ENCODE results near the gene CDRT15L2.
"Not testable (repeated sequence)": the region's sequence is repeated elsewhere in the genome, so short reads cannot be mapped to it uniquely, and the experiment has no call there.

CDRT15L2 gene

GRCh38 chr17:20575071-20575470 lies 4.5 kb upstream of the CDRT15L2 start:
- not testable (repeated sequence) for H2AFZ ChIP-seq (ENCODE audit: low read length, unreplicated experiment); H3K79me2 ChIP-seq (ENCODE audit: control insufficient read depth, insufficient read depth, low read length, unreplicated experiment); H3K27me3 ChIP-seq (ENCODE audit: insufficient read depth, low read length); H3K4me1 ChIP-seq (ENCODE audit: control insufficient read depth, insufficient read depth, low read length, unreplicated experiment); H3K36me3 ChIP-seq (ENCODE audit: insufficient read depth, low read length); H3K4me3 ChIP-seq (ENCODE audit: low read depth, low read length); H3K27ac ChIP-seq (ENCODE audit: low read depth, low read length)

GRCh38 chr17:20583891-20584577 lies 4.5 kb downstream of the CDRT15L2 start:
- not testable (repeated sequence) for H3K4me3 ChIP-seq (ENCODE audit: low read depth, low read length); H2AFZ ChIP-seq (ENCODE audit: low read length, unreplicated experiment); H3K79me2 ChIP-seq (ENCODE audit: control insufficient read depth, insufficient read depth, low read length, unreplicated experiment); H3K4me1 ChIP-seq (ENCODE audit: control insufficient read depth, insufficient read depth, low read length, unreplicated experiment); H3K27ac ChIP-seq (ENCODE audit: low read depth, low read length); H3K36me3 ChIP-seq (ENCODE audit: insufficient read depth, low read length); H3K27me3 ChIP-seq (ENCODE audit: insufficient read depth, low read length)

GRCh38 chr17:20588744-20589453 lies 9.4 kb downstream of the CDRT15L2 start:
- H3K79me2 ChIP-seq (ENCODE audit: control insufficient read depth, insufficient read depth, low read length, unreplicated experiment); H3K36me3 ChIP-seq (ENCODE audit: insufficient read depth, low read length); H3K4me1 ChIP-seq (ENCODE audit: control insufficient read depth, insufficient read depth, low read length, unreplicated experiment); H2AFZ ChIP-seq (ENCODE audit: low read length, unreplicated experiment); H3K27me3 ChIP-seq (ENCODE audit: insufficient read depth, low read length); H3K27ac ChIP-seq (ENCODE audit: low read depth, low read length): not testable (repeated sequence)
- 0 out of 2 replicates have a peak overlapping the region, but pooled peaks have one; percentile 33 for H3K4me3 ChIP-seq (ENCODE audit: low read depth, low read length)

GRCh38 chr17:20589454-20589810 lies 9.9 kb downstream of the CDRT15L2 start:
- H3K4me3 ChIP-seq (ENCODE audit: low read depth, low read length); H3K27ac ChIP-seq (ENCODE audit: low read depth, low read length); H3K27me3 ChIP-seq (ENCODE audit: insufficient read depth, low read length); H3K4me1 ChIP-seq (ENCODE audit: control insufficient read depth, insufficient read depth, low read length, unreplicated experiment); H3K36me3 ChIP-seq (ENCODE audit: insufficient read depth, low read length); H2AFZ ChIP-seq (ENCODE audit: low read length, unreplicated experiment); H3K79me2 ChIP-seq (ENCODE audit: control insufficient read depth, insufficient read depth, low read length, unreplicated experiment): not testable (repeated sequence)

GRCh38 chr17:20591040-20591439 lies 11.5 kb downstream of the CDRT15L2 start:
- not testable (repeated sequence) for H3K4me3 ChIP-seq (ENCODE audit: low read depth, low read length); H3K27ac ChIP-seq (ENCODE audit: low read depth, low read length); H2AFZ ChIP-seq (ENCODE audit: low read length, unreplicated experiment)

GRCh38 chr17:20605568-20605967 lies 26.0 kb downstream of the CDRT15L2 start:
- not testable (repeated sequence) for H3K27me3 ChIP-seq (ENCODE audit: insufficient read depth, low read length); H2AFZ ChIP-seq (ENCODE audit: low read length, unreplicated experiment); H3K79me2 ChIP-seq (ENCODE audit: control insufficient read depth, insufficient read depth, low read length, unreplicated experiment); H3K4me1 ChIP-seq (ENCODE audit: control insufficient read depth, insufficient read depth, low read length, unreplicated experiment); H3K36me3 ChIP-seq (ENCODE audit: insufficient read depth, low read length); H3K4me3 ChIP-seq (ENCODE audit: low read depth, low read length); H3K27ac ChIP-seq (ENCODE audit: low read depth, low read length)

More at GRCh38 chr17:20591040-20591439, 11.5 kb downstream of the CDRT15L2 start:
- not testable (repeated sequence) for H3K36me3 ChIP-seq (ENCODE audit: insufficient read depth, low read length); H3K79me2 ChIP-seq (ENCODE audit: control insufficient read depth, insufficient read depth, low read length, unreplicated experiment); H3K4me1 ChIP-seq (ENCODE audit: control insufficient read depth, insufficient read depth, low read length, unreplicated experiment); H3K27me3 ChIP-seq (ENCODE audit: insufficient read depth, low read length)

GRCh38 chr17:20609490-20609889 lies 30.0 kb downstream of the CDRT15L2 start:
- not testable (repeated sequence) for H2AFZ ChIP-seq (ENCODE audit: low read length, unreplicated experiment); H3K27me3 ChIP-seq (ENCODE audit: insufficient read depth, low read length); H3K27ac ChIP-seq (ENCODE audit: low read depth, low read length); H3K4me1 ChIP-seq (ENCODE audit: control insufficient read depth, insufficient read depth, low read length, unreplicated experiment); H3K4me3 ChIP-seq (ENCODE audit: low read depth, low read length); H3K79me2 ChIP-seq (ENCODE audit: control insufficient read depth, insufficient read depth, low read length, unreplicated experiment); H3K36me3 ChIP-seq (ENCODE audit: insufficient read depth, low read length)

DNA sequence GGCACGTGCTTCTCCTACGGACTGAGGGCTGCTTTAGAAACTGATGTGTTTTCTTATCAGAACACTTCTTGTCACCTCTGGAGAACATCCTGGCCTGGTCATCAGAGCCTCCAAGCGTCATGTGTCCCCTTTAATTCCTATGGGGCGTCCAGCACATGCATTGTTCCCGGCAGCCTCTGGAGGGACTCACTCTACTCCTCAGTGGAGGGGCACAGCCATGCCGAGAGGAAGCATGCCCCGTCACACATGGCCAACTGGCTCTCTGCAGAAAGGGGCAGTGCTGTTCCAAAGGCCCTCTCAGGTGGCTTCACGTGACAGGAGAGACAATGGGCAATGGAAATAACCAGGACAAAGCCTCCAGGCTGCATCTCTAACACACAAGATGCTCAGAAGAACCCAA lies 31.8 kb downstream of the CDRT15L2 start:
- Histone ChIP-seq H3K4me1 (ENCODE audit: control insufficient read depth, insufficient read depth, low read length, unreplicated experiment) (no peaks in the 10 kb centered on the region), H3K4me3 (ENCODE audit: low read depth, low read length) (no peak overlapping the region), H3K27me3 (ENCODE audit: insufficient read depth, low read length) (no peaks in the 10 kb centered on the region), H2AFZ (ENCODE audit: low read length, unreplicated experiment) (no peak overlapping the region), H3K27ac (ENCODE audit: low read depth, low read length) (no peak overlapping the region), H3K79me2 (ENCODE audit: control insufficient read depth, insufficient read depth, low read length, unreplicated experiment) (no peaks in the 10 kb centered on the region), H3K36me3 (ENCODE audit: insufficient read depth, low read length) (no peaks in the 10 kb centered on the region)

- H3K27me3 ChIP-seq (ENCODE audit: insufficient read depth, low read length) = no peaks in the 10 kb centered on the region
- no peaks in the 10 kb centered on the region for H3K4me1 ChIP-seq (ENCODE audit: control insufficient read depth, insufficient read depth, low read length, unreplicated experiment)
- H2AFZ ChIP-seq (ENCODE audit: low read length, unreplicated experiment) = no peak overlapping the region
- H3K79me2 ChIP-seq (ENCODE audit: control insufficient read depth, insufficient read depth, low read length, unreplicated experiment) = no peaks in the 10 kb centered on the region
- no peak overlapping the region for H3K27ac ChIP-seq (ENCODE audit: low read depth, low read length)
- H3K4me3 ChIP-seq (ENCODE audit: low read depth, low read length) = no peak overlapping the region
- H3K36me3 ChIP-seq (ENCODE audit: insufficient read depth, low read length) = no peaks in the 10 kb centered on the region
Measured at GRCh38 chr17:20612635-20613034, 33.1 kb downstream of the CDRT15L2 start.

DNA sequence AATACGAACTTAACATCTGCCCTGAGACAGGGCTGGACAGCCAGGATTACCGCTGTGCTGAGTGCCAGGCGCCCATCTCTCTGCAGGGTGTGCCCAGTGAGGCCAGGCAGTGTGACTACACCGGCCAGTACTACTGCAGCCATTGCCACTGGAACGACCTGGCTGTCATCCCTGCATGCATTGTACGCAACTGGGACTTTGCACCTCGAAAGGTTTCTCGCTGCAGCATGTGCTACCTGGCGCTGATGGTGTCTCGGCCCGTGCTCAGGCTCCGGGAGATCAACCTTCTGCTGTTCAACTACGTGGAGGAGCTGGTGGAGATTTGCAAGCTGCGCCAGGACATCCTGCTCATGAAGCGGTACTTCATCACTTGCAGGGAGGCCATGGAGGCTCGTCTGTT lies 33.7 kb downstream of the CDRT15L2 start:
- no peaks in the 10 kb centered on the region for H3K4me1 ChIP-seq (ENCODE audit: control insufficient read depth, insufficient read depth, low read length, unreplicated experiment)
- no peaks in the 10 kb centered on the region for H3K36me3 ChIP-seq (ENCODE audit: insufficient read depth, low read length)
- H3K27me3 ChIP-seq (ENCODE audit: insufficient read depth, low read length) = no peaks in the 10 kb centered on the region
- no peak overlapping the region for H3K27ac ChIP-seq (ENCODE audit: low read depth, low read length)
- no peaks in the 10 kb centered on the region for H3K79me2 ChIP-seq (ENCODE audit: control insufficient read depth, insufficient read depth, low read length, unreplicated experiment)
- no peak overlapping the region for H3K4me3 ChIP-seq (ENCODE audit: low read depth, low read length)
- no peak overlapping the region for H2AFZ ChIP-seq (ENCODE audit: low read length, unreplicated experiment)

- H3K4me3 ChIP-seq (ENCODE audit: low read depth, low read length) = no peak overlapping the region
- H3K4me1 ChIP-seq (ENCODE audit: control insufficient read depth, insufficient read depth, low read length, unreplicated experiment) = no peaks in the 10 kb centered on the region
- peaks cover 4% of the 10 kb centered on the region; the same call in 1 of the 2 replicates for H3K27me3 ChIP-seq (ENCODE audit: insufficient read depth, low read length)
- no peak overlapping the region for H3K27ac ChIP-seq (ENCODE audit: low read depth, low read length)
- H3K79me2 ChIP-seq (ENCODE audit: control insufficient read depth, insufficient read depth, low read length, unreplicated experiment) = no peaks in the 10 kb centered on the region
- H3K36me3 ChIP-seq (ENCODE audit: insufficient read depth, low read length) = no peaks in the 10 kb centered on the region
- H2AFZ ChIP-seq (ENCODE audit: low read length, unreplicated experiment) = no peak overlapping the region
Measured at GRCh38 chr17:20613905-20614304, 34.4 kb downstream of the CDRT15L2 start.

Measured in ACC112 (cell line).